Gastrocnemius medialis (tissue), 4 donors: ENCODE results near the gene HEBP1. TPM values are rescaled to one million over a fixed set of nuclear protein-coding genes. Genes with fewer than 3 reads are reported as not detected.

Experiments
- ATAC-seq, 2 donors: fragments of 150-250 bp; one replicate each; pipeline ENCODE4 v1.9.1; 2016
- DNase-seq, 2 donors: peaks; one replicate each; pipeline ENCODE4 v3.0.0-alpha.2; 2019
- H3K27ac ChIP-seq, 4 donors: fragments of 200-600 bp; sonication (generic); 1 replicate in 1 of 4; 2 replicates in 3 of 4; pipeline ENCODE4 v1.5.1; 2016 to 2018; ENCODE audit warnings: mild to moderate bottlenecking in 2 of 4, moderate library complexity in 1 of 4
- H3K27me3 ChIP-seq, 3 donors: fragments of 200-600 bp; sonication (generic) in 2 of 3; 1 replicate in 1 of 3; 2 replicates in 2 of 3; pipeline versions ENCODE4 v1.5.1 to v1.6.0; 2016 to 2019; ENCODE audit warnings: mild to moderate bottlenecking in 1 of 3, moderate library complexity in 1 of 3
- H3K36me3 ChIP-seq, 2 donors: fragments of 200-600 bp; sonication (generic) in 1 of 2; one replicate each; pipeline ENCODE4 v1.5.1; 2017 to 2018
- H3K4me1 ChIP-seq, 2 donors: fragments of 200-600 bp; sonication (generic) in 1 of 2; one replicate each; pipeline ENCODE4 v1.5.1; 2016 to 2017; ENCODE audit warnings: mild to moderate bottlenecking in 2 of 2
- H3K4me3 ChIP-seq, 4 donors: fragments of 200-600 bp; sonication (generic) in 3 of 4; 1 replicate in 1 of 4; 2 replicates in 3 of 4; pipeline ENCODE4 v1.5.1; 2016 to 2019; ENCODE audit warnings: mild to moderate bottlenecking in 2 of 4
- H3K9me3 ChIP-seq, 3 donors: fragments of 200-600 bp; sonication (generic) in 2 of 3; 1 replicate in 1 of 3; 2 replicates in 2 of 3; pipeline ENCODE4 v1.5.1; 2016 to 2019
- CTCF ChIP-seq, 5 experiments: fragments of 450-650 bp in 3 of 5; fragments of 200-600 bp in 2 of 5; sonication (generic) in 2 of 5; IDR thresholded peaks in 4 of 5; conservative IDR thresholded peaks in 1 of 5; 1 replicate in 4 of 5; 2 replicates in 1 of 5; pipeline ENCODE4 v1.5.1; 2016 to 2019; ENCODE audit warnings: antibody characterized with exemption in 5 of 5, mild to moderate bottlenecking in 3 of 5, moderate library complexity in 3 of 5
- POLR2A ChIP-seq, 2 donors: fragments of 450-650 bp; IDR thresholded peaks; one replicate each; pipeline ENCODE4 v1.6.1; 2017; ENCODE audit warnings: antibody characterized with exemption in 2 of 2, mild to moderate bottlenecking in 2 of 2, moderate library complexity in 2 of 2
- in situ Hi-C, 4 donors: fragments of 200-750 bp; cut with MboI; loops; one replicate each; pipeline versions ENCODE4 v1.15.0 to v1.8.0; 2017; ENCODE audit warnings: low sequenced_read_pairs in 4 of 4
- intact Hi-C: fragments of 100-400 bp; cut with DNase I; formaldehyde crosslinking; loops from one replicate; pipeline ENCODE4 v1.15.1; 2023; ENCODE audit warnings: low total_unique reads
- total RNA-seq, 4 donors: library from RNA; depleted of rRNA; stranded (reverse); fragments of >200 nt; gene quantifications; one replicate each; pipeline versions ENCODE4 v1.1.0 to v1.2.3, GENCODE V29; 2016

HEBP1 gene
- total RNA-seq, 4 donors from 2014 or later: 3.8 to 15.8 (median 9.9) TPM

- TF ChIP-seq CTCF (IDR thresholded peaks at IDR 0.05 in 4 of 5, conservative IDR thresholded peaks at IDR 0.05 in 1 of 5) (no peak), POLR2A (IDR thresholded peaks at IDR 0.05) (no peak)
- intact Hi-C loops (no loop called here), in situ Hi-C loops (no loop called here)
- H3K9me3 ChIP-seq: no peaks in the 10 kb centered on the region
- no peaks in the 10 kb centered on the region for H3K27me3 ChIP-seq
- H3K27ac ChIP-seq: no peak overlapping the region
- no peak overlapping the region for H3K4me3 ChIP-seq
- H3K4me1 ChIP-seq: no peaks in the 10 kb centered on the region
- no peak for ATAC-seq
- no peak for DNase-seq
- peaks cover 0 to 8% of the 10 kb centered on the region in 2 donors for H3K36me3 ChIP-seq
Measured at GRCh38 chr12:12965836-12966235, 34.2 kb downstream of the HEBP1 start.

- intact Hi-C loops: no loop called here
- TF ChIP-seq CTCF (IDR thresholded peaks at IDR 0.05 in 4 of 5, conservative IDR thresholded peaks at IDR 0.05 in 1 of 5) (no peak), POLR2A (IDR thresholded peaks at IDR 0.05) (no peak)
- DNase-seq: no peak
- Histone ChIP-seq H3K27ac (no peak overlapping the region), H3K9me3 (no peaks in the 10 kb centered on the region), H3K4me1 (no peaks in the 10 kb centered on the region), H3K4me3 (no peak overlapping the region), H3K27me3 (no peaks in the 10 kb centered on the region), H3K36me3 (no peaks in the 10 kb centered on the region)
- ATAC-seq: no peak
- in situ Hi-C loops: no loop called here
Measured at GRCh38 chr12:12964255-12964654, 35.8 kb downstream of the HEBP1 start.

- no peak for DNase-seq
- Histone ChIP-seq H3K9me3 (no peaks in the 10 kb centered on the region), H3K27ac (no peak overlapping the region), H3K27me3 (no peaks in the 10 kb centered on the region), H3K4me3 (no peak overlapping the region), H3K36me3 (no peaks in the 10 kb centered on the region), H3K4me1 (no peaks in the 10 kb centered on the region)
- intact Hi-C loops: no loop called here
- no peak for ATAC-seq
- in situ Hi-C loops: no loop called here
- TF ChIP-seq POLR2A (IDR thresholded peaks at IDR 0.05) (no peak), CTCF (IDR thresholded peaks at IDR 0.05 in 4 of 5, conservative IDR thresholded peaks at IDR 0.05 in 1 of 5) (no peak)
Measured at GRCh38 chr12:12960639-12961209, 39.3 kb downstream of the HEBP1 start.

GRCh38 chr12:12958886-12959285 lies 41.2 kb downstream of the HEBP1 start:
- Histone ChIP-seq H3K36me3 (no peaks in the 10 kb centered on the region), H3K27ac (no peak overlapping the region), H3K4me1 (no peaks in the 10 kb centered on the region), H3K27me3 (no peaks in the 10 kb centered on the region), H3K9me3 (no peaks in the 10 kb centered on the region), H3K4me3 (no peak overlapping the region)
- no peak for TF ChIP-seq CTCF (IDR thresholded peaks at IDR 0.05 in 4 of 5, conservative IDR thresholded peaks at IDR 0.05 in 1 of 5)
- no peak for TF ChIP-seq POLR2A (IDR thresholded peaks at IDR 0.05)
- in situ Hi-C loops: no loop called here
- ATAC-seq (no peak), DNase-seq (no peak)
- intact Hi-C loops: no loop called here
